Stimulated activated naive CD4-positive, alpha-beta T cell (primary cell): ENCODE measurements around the gene LRRN4.
A peak's percentile ranks its signal among the peaks of the same experiment; 100 is the strongest.

Source experiments
- DNase-seq, 6 experiments: peaks; one replicate each; lab custom pipeline; 2025; lab: John Stamatoyannopoulos, UW

The LRRN4 gene

GRCh38 chr20:6053776-6054688 lies at the start of gene LRRN4:
Gene LRRN4, minus strand, starts transcription at chr20:6054060. Its CDS starts 1,261 bp downstream, at chr20:6052799.
- DNase-seq = no peak

GRCh38 chr20:6103301-6103700 lies 49.4 kb upstream of the LRRN4 start:
- no peak for DNase-seq

- no peak for DNase-seq
These were observed 47.5 kb upstream of the LRRN4 start for GRCh38 chr20:6101346-6101745.

GRCh38 chr20:6100246-6100645 lies 46.4 kb upstream of the LRRN4 start:
- DNase-seq = no peak

GRCh38 chr20:6099819-6100218 lies 46.0 kb upstream of the LRRN4 start:
- DNase-seq = no peak

GRCh38 chr20:6095409-6095808 lies 41.5 kb upstream of the LRRN4 start:
- DNase-seq = no peak

- DNase-seq = no peak
These were observed 40.7 kb upstream of the LRRN4 start for GRCh38 chr20:6094565-6094964.

GRCh38 chr20:6094063-6094462 lies 40.2 kb upstream of the LRRN4 start:
- no peak for DNase-seq

- no peak for DNase-seq
These were observed 37.8 kb upstream of the LRRN4 start for GRCh38 chr20:6091661-6092060.

GRCh38 chr20:6086868-6087267 lies 33.0 kb upstream of the LRRN4 start:
- DNase-seq = no peak

GRCh38 chr20:6083926-6084325 lies 30.1 kb upstream of the LRRN4 start:
- DNase-seq = no peak

- no peak for DNase-seq
These were observed 27.4 kb upstream of the LRRN4 start for GRCh38 chr20:6081236-6081635.

- DNase-seq = no peak
These were observed 25.2 kb upstream of the LRRN4 start for GRCh38 chr20:6079016-6079415.

- no peak for DNase-seq
These were observed 21.8 kb upstream of the LRRN4 start for GRCh38 chr20:6075428-6076219.

- DNase-seq = no peak
These were observed 20.9 kb upstream of the LRRN4 start for GRCh38 chr20:6074784-6075183.

GRCh38 chr20:6074145-6074561 lies 20.3 kb upstream of the LRRN4 start:
- DNase-seq = peak in 1 of 6 experiments; percentile 8

GRCh38 chr20:6070829-6071695 lies 17.2 kb upstream of the LRRN4 start:
- DNase-seq = no peak

GRCh38 chr20:6069669-6070068 lies 15.8 kb upstream of the LRRN4 start:
- no peak for DNase-seq

GRCh38 chr20:6067763-6068318 lies 14.0 kb upstream of the LRRN4 start:
- DNase-seq = no peak

- no peak for DNase-seq
These were observed 12.7 kb upstream of the LRRN4 start for GRCh38 chr20:6066582-6066981.

GRCh38 chr20:6061544-6061943 lies 7.7 kb upstream of the LRRN4 start:
- DNase-seq = no peak

- no peak for DNase-seq
These were observed 6.4 kb upstream of the LRRN4 start for GRCh38 chr20:6060213-6060612.
